Measurements from ENCODE around the gene SSR1. TPM values are rescaled to one million over a fixed set of nuclear protein-coding genes. Genes with fewer than 3 reads are reported as not detected.

Gene SSR1
- total and polyA plus RNA-seq, 2 of the 13 experiments (the other 11 are each of a cell fraction or from before 2014, with no cell fraction given), result 203 to 243 TPM

GRCh38 chr6:7241709-7242645, 71.0 kb downstream of the SSR1 start (continued):
- TF ChIP-seq FUBP1 (CRISPR knock-in tag; IDR thresholded peaks at IDR 0.05; ENCODE audit: borderline replicate concordance) (no peak), ZNF773 (CRISPR knock-in tag; IDR thresholded peaks at IDR 0.05; ENCODE audit: borderline replicate concordance) (no peak), STAT5B (CRISPR knock-in tag; IDR thresholded peaks at IDR 0.05) (no peak), ARID2 (CRISPR knock-in tag; IDR thresholded peaks at IDR 0.05; ENCODE audit: borderline replicate concordance) (no peak), ZNF547 (CRISPR knock-in tag; IDR thresholded peaks at IDR 0.05) (no peak), MYC (CRISPR knock-in tag; IDR thresholded peaks at IDR 0.05; ENCODE audit: borderline replicate concordance) (peak; percentile 77; the same call in 1 of the 2 replicates), SMC3 (IDR thresholded peaks at IDR 0.05; ENCODE audit: low read length) (no peak; the same call in 1 of the 2 replicates), SIX4 (CRISPR knock-in tag; IDR thresholded peaks at IDR 0.05) (no peak)
- TF ChIP-seq, protein P1, sequence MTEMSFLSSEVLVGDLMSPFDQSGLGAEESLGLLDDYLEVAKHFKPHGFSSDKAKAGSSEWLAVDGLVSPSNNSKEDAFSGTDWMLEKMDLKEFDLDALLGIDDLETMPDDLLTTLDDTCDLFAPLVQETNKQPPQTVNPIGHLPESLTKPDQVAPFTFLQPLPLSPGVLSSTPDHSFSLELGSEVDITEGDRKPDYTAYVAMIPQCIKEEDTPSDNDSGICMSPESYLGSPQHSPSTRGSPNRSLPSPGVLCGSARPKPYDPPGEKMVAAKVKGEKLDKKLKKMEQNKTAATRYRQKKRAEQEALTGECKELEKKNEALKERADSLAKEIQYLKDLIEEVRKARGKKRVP (CRISPR knock-in tag; IDR thresholded peaks at IDR 0.05), result 0 out of 4 replicates have a peak, but pooled peaks of 1 of the 2 experiments have one; percentile 36
- TF ChIP-seq, protein P2, sequence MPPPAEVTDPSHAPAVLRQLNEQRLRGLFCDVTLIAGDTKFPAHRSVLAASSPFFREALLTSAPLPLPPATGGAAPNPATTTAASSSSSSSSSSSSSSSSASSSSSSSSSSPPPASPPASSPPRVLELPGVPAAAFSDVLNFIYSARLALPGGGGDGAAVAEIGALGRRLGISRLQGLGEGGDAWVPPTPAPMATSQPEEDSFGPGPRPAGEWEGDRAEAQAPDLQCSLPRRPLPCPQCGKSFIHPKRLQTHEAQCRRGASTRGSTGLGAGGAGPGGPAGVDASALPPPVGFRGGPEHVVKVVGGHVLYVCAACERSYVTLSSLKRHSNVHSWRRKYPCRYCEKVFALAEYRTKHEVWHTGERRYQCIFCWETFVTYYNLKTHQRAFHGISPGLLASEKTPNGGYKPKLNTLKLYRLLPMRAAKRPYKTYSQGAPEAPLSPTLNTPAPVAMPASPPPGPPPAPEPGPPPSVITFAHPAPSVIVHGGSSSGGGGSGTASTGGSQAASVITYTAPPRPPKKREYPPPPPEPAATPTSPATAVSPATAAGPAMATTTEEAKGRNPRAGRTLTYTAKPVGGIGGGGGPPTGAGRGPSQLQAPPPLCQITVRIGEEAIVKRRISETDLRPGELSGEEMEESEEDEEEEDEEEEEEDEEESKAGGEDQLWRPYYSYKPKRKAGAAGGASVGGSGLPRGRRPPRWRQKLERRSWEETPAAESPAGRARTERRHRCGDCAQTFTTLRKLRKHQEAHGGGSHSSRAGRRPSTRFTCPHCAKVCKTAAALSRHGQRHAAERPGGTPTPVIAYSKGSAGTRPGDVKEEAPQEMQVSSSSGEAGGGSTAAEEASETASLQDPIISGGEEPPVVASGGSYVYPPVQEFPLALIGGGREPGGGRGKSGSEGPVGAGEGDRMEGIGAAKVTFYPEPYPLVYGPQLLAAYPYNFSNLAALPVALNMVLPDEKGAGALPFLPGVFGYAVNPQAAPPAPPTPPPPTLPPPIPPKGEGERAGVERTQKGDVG (CRISPR knock-in tag; IDR thresholded peaks at IDR 0.05; ENCODE audit: borderline replicate concordance), result peak; percentile 58; the same call in 1 of the 2 replicates
- TF ChIP-seq, protein P3, sequence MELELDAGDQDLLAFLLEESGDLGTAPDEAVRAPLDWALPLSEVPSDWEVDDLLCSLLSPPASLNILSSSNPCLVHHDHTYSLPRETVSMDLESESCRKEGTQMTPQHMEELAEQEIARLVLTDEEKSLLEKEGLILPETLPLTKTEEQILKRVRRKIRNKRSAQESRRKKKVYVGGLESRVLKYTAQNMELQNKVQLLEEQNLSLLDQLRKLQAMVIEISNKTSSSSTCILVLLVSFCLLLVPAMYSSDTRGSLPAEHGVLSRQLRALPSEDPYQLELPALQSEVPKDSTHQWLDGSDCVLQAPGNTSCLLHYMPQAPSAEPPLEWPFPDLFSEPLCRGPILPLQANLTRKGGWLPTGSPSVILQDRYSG (CRISPR knock-in tag; IDR thresholded peaks at IDR 0.05), result 0 out of 2 replicates have a peak, but pooled peaks have one; percentile 33
- TF ChIP-seq, protein P4, sequence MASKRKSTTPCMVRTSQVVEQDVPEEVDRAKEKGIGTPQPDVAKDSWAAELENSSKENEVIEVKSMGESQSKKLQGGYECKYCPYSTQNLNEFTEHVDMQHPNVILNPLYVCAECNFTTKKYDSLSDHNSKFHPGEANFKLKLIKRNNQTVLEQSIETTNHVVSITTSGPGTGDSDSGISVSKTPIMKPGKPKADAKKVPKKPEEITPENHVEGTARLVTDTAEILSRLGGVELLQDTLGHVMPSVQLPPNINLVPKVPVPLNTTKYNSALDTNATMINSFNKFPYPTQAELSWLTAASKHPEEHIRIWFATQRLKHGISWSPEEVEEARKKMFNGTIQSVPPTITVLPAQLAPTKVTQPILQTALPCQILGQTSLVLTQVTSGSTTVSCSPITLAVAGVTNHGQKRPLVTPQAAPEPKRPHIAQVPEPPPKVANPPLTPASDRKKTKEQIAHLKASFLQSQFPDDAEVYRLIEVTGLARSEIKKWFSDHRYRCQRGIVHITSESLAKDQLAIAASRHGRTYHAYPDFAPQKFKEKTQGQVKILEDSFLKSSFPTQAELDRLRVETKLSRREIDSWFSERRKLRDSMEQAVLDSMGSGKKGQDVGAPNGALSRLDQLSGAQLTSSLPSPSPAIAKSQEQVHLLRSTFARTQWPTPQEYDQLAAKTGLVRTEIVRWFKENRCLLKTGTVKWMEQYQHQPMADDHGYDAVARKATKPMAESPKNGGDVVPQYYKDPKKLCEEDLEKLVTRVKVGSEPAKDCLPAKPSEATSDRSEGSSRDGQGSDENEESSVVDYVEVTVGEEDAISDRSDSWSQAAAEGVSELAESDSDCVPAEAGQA (IDR thresholded peaks at IDR 0.05; ENCODE audit: low read depth), result 0 out of 2 replicates have a peak, but pooled peaks have one; percentile 25
- TF ChIP-seq, protein P4 (CRISPR knock-in tag; IDR thresholded peaks at IDR 0.05; ENCODE audit: borderline replicate concordance), result no peak; the same call in 1 of the 2 replicates
